Neuronal stem cell (in vitro differentiated cells): Measurements from ENCODE around the gene ZDHHC16.
"Not testable (repeated sequence)": the region's sequence is repeated elsewhere in the genome, so short reads cannot be mapped to it uniquely, and the experiment has no call there.

Experiments
- DNase-seq: peaks from one replicate; pipeline ENCODE4 v3.0.0-alpha.2; 2013; ENCODE audit warnings: low spot score
- H2AFZ ChIP-seq: one replicate; pipeline ENCODE4 v1.6.1; 2013; ENCODE audit warnings: mild to moderate bottlenecking, low read length, inconsistent platforms
- H2AK5ac ChIP-seq: 2 replicates; pipeline ENCODE4 v1.6.1; 2013; ENCODE audit warnings: low read depth, mild to moderate bottlenecking, inconsistent platforms, low read length, moderate library complexity, mixed read lengths
- H2BK120ac ChIP-seq: 2 replicates; pipeline ENCODE4 v1.6.1; 2013; ENCODE audit warnings: low read depth, mild to moderate bottlenecking, inconsistent platforms, low read length, moderate library complexity, mixed read lengths
- H2BK12ac ChIP-seq: one replicate; pipeline ENCODE4 v1.6.1; 2013; ENCODE audit warnings: low read length, inconsistent platforms
- H2BK15ac ChIP-seq: 2 replicates; pipeline ENCODE4 v1.6.1; 2013; ENCODE audit warnings: mild to moderate bottlenecking, low read length, inconsistent platforms, mixed read lengths
- H2BK5ac ChIP-seq: one replicate; pipeline ENCODE4 v1.6.1; 2013; ENCODE audit warnings: inconsistent platforms, mild to moderate bottlenecking, low read length, moderate library complexity
- H3K14ac ChIP-seq: one replicate; pipeline ENCODE4 v1.6.1; 2013; ENCODE audit warnings: low read length, inconsistent platforms
- H3K18ac ChIP-seq: 2 replicates; pipeline ENCODE4 v1.6.1; 2013; ENCODE audit warnings: low read length, inconsistent platforms
- H3K23ac ChIP-seq: 2 replicates; pipeline ENCODE4 v1.6.1; 2013; ENCODE audit warnings: low read depth, mild to moderate bottlenecking, mixed read lengths, low read length, inconsistent platforms; ENCODE audit not compliant: poor library complexity
- H3K27ac ChIP-seq: replicated peaks from 3 replicates; pipeline ENCODE4 v1.5.1; 2013; ENCODE audit warnings: low read length, inconsistent platforms
- H3K27me3 ChIP-seq, 3 experiments: 2 replicates each; pipeline ENCODE4 v1.6.1; 2013; ENCODE audit warnings: low read length in 3 of 3, mild to moderate bottlenecking in 2 of 3, inconsistent platforms in 1 of 3, low read depth in 1 of 3, mixed read lengths in 1 of 3, moderate library complexity in 1 of 3; ENCODE audit not compliant: control insufficient read depth in 3 of 3, insufficient read depth in 3 of 3
- H3K36me3 ChIP-seq, 2 donors: replicated peaks in 1 of 2; 2 replicates each; pipeline ENCODE4 v1.6.1; 2013; ENCODE audit warnings: low read length in 2 of 2; ENCODE audit not compliant: control insufficient read depth in 2 of 2, insufficient read depth in 2 of 2
- H3K4ac ChIP-seq: 2 replicates; pipeline ENCODE4 v1.6.1; 2013; ENCODE audit warnings: inconsistent platforms, mild to moderate bottlenecking, low read length, moderate library complexity
- H3K4me1 ChIP-seq, 2 donors: 1 replicate in 1 of 2; 2 replicates in 1 of 2; pipeline ENCODE4 v1.6.1; 2013; ENCODE audit warnings: low read length in 2 of 2, low read depth in 1 of 2; ENCODE audit not compliant: control insufficient read depth in 2 of 2, insufficient read depth in 1 of 2
- H3K4me2 ChIP-seq: one replicate; pipeline ENCODE4 v1.6.1; 2013; ENCODE audit warnings: mild to moderate bottlenecking, low read length, inconsistent platforms; ENCODE audit not compliant: insufficient read depth, poor library complexity, severe bottlenecking
- H3K4me3 ChIP-seq, 2 donors: 2 replicates each; pipeline ENCODE4 v1.5.1; 2013; ENCODE audit warnings: low read length in 2 of 2, mild to moderate bottlenecking in 2 of 2, inconsistent platforms in 1 of 2, moderate library complexity in 1 of 2
- H3K79me1 ChIP-seq: one replicate; pipeline ENCODE4 v1.6.1; 2013; ENCODE audit warnings: low read depth, mild to moderate bottlenecking, inconsistent platforms, low read length, moderate library complexity
- H3K9ac ChIP-seq: one replicate; pipeline ENCODE4 v1.6.1; 2013; ENCODE audit warnings: mild to moderate bottlenecking, low read depth, low read length, inconsistent platforms; ENCODE audit not compliant: poor library complexity
- H3K9me3 ChIP-seq, 2 donors: replicated peaks in 1 of 2; 2 replicates each; pipeline versions ENCODE3 to v1.6.1; 2013; ENCODE audit warnings: low read length in 2 of 2, mild to moderate bottlenecking in 2 of 2, inconsistent platforms in 1 of 2, low read depth in 1 of 2, mixed read lengths in 1 of 2, moderate library complexity in 1 of 2; ENCODE audit not compliant: control insufficient read depth in 2 of 2, insufficient read depth in 1 of 2
- H4K8ac ChIP-seq: one replicate; pipeline ENCODE4 v1.6.1; 2013; ENCODE audit warnings: low read depth, mild to moderate bottlenecking, inconsistent platforms, low read length, moderate library complexity
- H4K91ac ChIP-seq: one replicate; pipeline ENCODE4 v1.6.1; 2013; ENCODE audit warnings: low read length, low read depth, mild to moderate bottlenecking, inconsistent platforms; ENCODE audit not compliant: poor library complexity
- WGBS, 2 donors: extraction: QIAGEN DNeasy Blood & Tissue Kit; methylation state at CpG; one replicate each; pipeline ENCODE4 v1.1.7; 2013; ENCODE audit warnings: missing lambda C conversion rate in 2 of 2, mixed read lengths in 1 of 2; ENCODE audit not compliant: insufficient read length in 2 of 2, insufficient replicate concordance in 1 of 2; ENCODE audit errors: extremely low coverage in 2 of 2; 5-methylcytosine and 5-hydroxymethylcytosine counted together

The ZDHHC16 gene

GRCh38 chr10:97474918-97475317, 28.9 kb downstream of the ZDHHC16 start:
- H3K18ac ChIP-seq: no peak overlapping the region
- H3K9ac ChIP-seq: no peak overlapping the region
- no peak overlapping the region for H3K14ac ChIP-seq
- H2AFZ ChIP-seq: no peak overlapping the region
- no peak overlapping the region for H2AK5ac ChIP-seq
- H3K36me3 ChIP-seq: peaks cover 35 to 98% of the 10 kb centered on the region in 2 donors
- no peak overlapping the region for H3K27ac ChIP-seq
- no peak for DNase-seq
- no peak overlapping the region for H3K23ac ChIP-seq
- no peak overlapping the region for H2BK15ac ChIP-seq
- H3K4me3 ChIP-seq: no peak overlapping the region
- no peak overlapping the region for H3K4me2 ChIP-seq
- no peak overlapping the region for H4K91ac ChIP-seq
- no peak overlapping the region for H4K8ac ChIP-seq
- H2BK12ac ChIP-seq: no peak overlapping the region
- H3K4ac ChIP-seq: no peak overlapping the region
- peaks cover 5% of the 10 kb centered on the region for H3K79me1 ChIP-seq
- no peaks in the 10 kb centered on the region for H3K27me3 ChIP-seq
- no peaks in the 10 kb centered on the region for H3K4me1 ChIP-seq
- H2BK5ac ChIP-seq: no peak overlapping the region
- no peak overlapping the region for H2BK120ac ChIP-seq
- no peaks in the 10 kb centered on the region for H3K9me3 ChIP-seq
- no CpG with 5 or more reads among the region's 4 CpGs for WGBS, 2 donors

GRCh38 chr10:97475936-97476594, 30.1 kb downstream of the ZDHHC16 start:
- no peak overlapping the region for H2AK5ac ChIP-seq
- no peak overlapping the region for H3K27ac ChIP-seq
- no peak overlapping the region for H3K4me2 ChIP-seq
- no peaks in the 10 kb centered on the region for H3K9me3 ChIP-seq
- H3K36me3 ChIP-seq: peaks cover 29 to 98% of the 10 kb centered on the region in 2 donors
- H4K8ac ChIP-seq: no peak overlapping the region
- no peak overlapping the region for H3K9ac ChIP-seq
- H2BK5ac ChIP-seq: no peak overlapping the region
- no peak overlapping the region for H2BK12ac ChIP-seq
- H2BK120ac ChIP-seq: no peak overlapping the region
- no peak overlapping the region for H4K91ac ChIP-seq
- no peak overlapping the region for H3K14ac ChIP-seq
- H3K4ac ChIP-seq: no peak overlapping the region
- no CpG with 5 or more reads among the region's 2 CpGs for WGBS, 2 donors
- H3K79me1 ChIP-seq: peaks cover 5% of the 10 kb centered on the region
- no peak for DNase-seq
- H3K18ac ChIP-seq: no peak overlapping the region
- no peak overlapping the region for H2BK15ac ChIP-seq
- H3K27me3 ChIP-seq: no peaks in the 10 kb centered on the region
- no peak overlapping the region for H3K4me3 ChIP-seq
- H3K23ac ChIP-seq: no peak overlapping the region
- H2AFZ ChIP-seq: no peak overlapping the region
- no peaks in the 10 kb centered on the region for H3K4me1 ChIP-seq

GRCh38 chr10:97479410-97479809, 33.4 kb downstream of the ZDHHC16 start:
- H3K9me3 ChIP-seq, H3K4me2 ChIP-seq, H3K27ac ChIP-seq, H3K79me1 ChIP-seq, H3K9ac ChIP-seq, H2AFZ ChIP-seq, H2BK120ac ChIP-seq, H3K27me3 ChIP-seq, H3K4me3 ChIP-seq, H2BK15ac ChIP-seq, H3K4me1 ChIP-seq, H3K14ac ChIP-seq, H3K18ac ChIP-seq, H3K23ac ChIP-seq, H2BK12ac ChIP-seq, DNase-seq, H4K8ac ChIP-seq, H4K91ac ChIP-seq, H2BK5ac ChIP-seq, H2AK5ac ChIP-seq, H3K4ac ChIP-seq: not testable (repeated sequence)
- no CpG with 5 or more reads among the region's 4 CpGs for WGBS, 2 donors
- H3K36me3 ChIP-seq: peaks cover 24 to 93% of the 10 kb centered on the region in 2 donors

GRCh38 chr10:97479939-97480338, 34.0 kb downstream of the ZDHHC16 start:
- Histone ChIP-seq H3K4me2 (no peak overlapping the region), H3K27me3 (no peaks in the 10 kb centered on the region), H3K4ac (no peak overlapping the region), H2BK15ac (no peak overlapping the region), H2BK12ac (no peak overlapping the region), H2AFZ (no peak overlapping the region), H2BK120ac (no peak overlapping the region), H3K9me3 (no peaks in the 10 kb centered on the region), H3K4me3 (no peak overlapping the region), H3K18ac (no peak overlapping the region), H4K8ac (no peak overlapping the region), H3K36me3 (peaks cover 24 to 91% of the 10 kb centered on the region in 2 donors), H3K14ac (no peak overlapping the region), H2BK5ac (no peak overlapping the region), H3K79me1 (peaks cover 5% of the 10 kb centered on the region), H2AK5ac (no peak overlapping the region), H3K27ac (no peak overlapping the region), H3K23ac (no peak overlapping the region), H3K9ac (no peak overlapping the region), H4K91ac (no peak overlapping the region), H3K4me1 (no peaks in the 10 kb centered on the region)
- no CpG with 5 or more reads among the region's 9 CpGs for WGBS, 2 donors
- peak; percentile 32 for DNase-seq
